Measurements from ENCODE around the gene COL23A1. TPM values are rescaled to one million over a fixed set of nuclear protein-coding genes. Genes with fewer than 3 reads are reported as not detected.

COL23A1 gene
- polyA plus RNA-seq, 2 of the 4 experiments (the other 2 are of a cell fraction): not detected

DNA sequence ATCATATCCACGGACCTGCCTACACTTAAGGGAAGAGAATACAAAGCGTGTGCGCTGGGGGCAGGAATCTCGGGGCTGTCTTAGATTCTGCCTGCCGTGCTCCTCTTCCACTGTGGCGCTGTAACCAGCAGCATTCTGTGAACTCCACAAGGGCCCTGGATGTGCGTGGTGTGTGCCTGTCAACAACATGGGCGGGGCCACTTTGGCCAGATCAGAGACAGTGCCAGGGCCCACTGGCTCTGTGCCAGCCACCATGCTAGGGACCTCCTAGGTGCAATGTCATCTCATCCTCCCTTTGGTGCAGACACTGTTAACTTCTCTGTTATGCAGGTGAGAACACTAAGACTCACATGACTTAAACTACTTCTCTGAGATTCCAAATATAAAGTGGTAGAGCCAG is 113.7 kb downstream of the COL23A1 start:
- TF ChIP-seq CHD4 (IDR thresholded peaks at IDR 0.05; ENCODE audit: borderline replicate concordance): no peak
- TF ChIP-seq TP53 (CRISPR knock-in tag; IDR thresholded peaks at IDR 0.05): no peak
- no peak for TF ChIP-seq FOXS1 (CRISPR knock-in tag; IDR thresholded peaks at IDR 0.05)
- TF ChIP-seq, protein P1, sequence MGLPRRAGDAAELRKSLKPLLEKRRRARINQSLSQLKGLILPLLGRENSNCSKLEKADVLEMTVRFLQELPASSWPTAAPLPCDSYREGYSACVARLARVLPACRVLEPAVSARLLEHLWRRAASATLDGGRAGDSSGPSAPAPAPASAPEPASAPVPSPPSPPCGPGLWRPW (IDR thresholded peaks at IDR 0.05): no peak
- TF ChIP-seq MAZ (IDR thresholded peaks at IDR 0.05; ENCODE audit: borderline replicate concordance, low read depth, low read length): no peak
- TF ChIP-seq HOXB13 (CRISPR knock-in tag; IDR thresholded peaks at IDR 0.05; ENCODE audit: low read depth): no peak
- TF ChIP-seq HOXA7 (CRISPR knock-in tag; IDR thresholded peaks at IDR 0.05): no peak
- no peak for TF ChIP-seq ZC3H11A (IDR thresholded peaks at IDR 0.05)
- no peak for TF ChIP-seq EHMT2 (IDR thresholded peaks at IDR 0.05; ENCODE audit: low read depth)
- ChIA-PET CTCF (no interaction called here), POLR2A (no interaction called here)
- ATAC-seq: no peak
- Histone ChIP-seq H3K9me3 (peaks cover 18% of the 10 kb centered on the region; the same call in 2 of the 3 replicates), H3K4me3 (no peak overlapping the region), H3K4me1 (no peaks in the 10 kb centered on the region), H3K27ac (no peak overlapping the region), H3K4me2 (no peak overlapping the region)
- FAIRE-seq: no peak
- no peak for DNase-seq (ENCODE audit: low read depth in 1 of 2, low spot score in 1 of 2)
- WGBS (ENCODE audit: missing lambda C conversion rate): 53% methylated on average over 8 of the region's 8 CpGs

DNA sequence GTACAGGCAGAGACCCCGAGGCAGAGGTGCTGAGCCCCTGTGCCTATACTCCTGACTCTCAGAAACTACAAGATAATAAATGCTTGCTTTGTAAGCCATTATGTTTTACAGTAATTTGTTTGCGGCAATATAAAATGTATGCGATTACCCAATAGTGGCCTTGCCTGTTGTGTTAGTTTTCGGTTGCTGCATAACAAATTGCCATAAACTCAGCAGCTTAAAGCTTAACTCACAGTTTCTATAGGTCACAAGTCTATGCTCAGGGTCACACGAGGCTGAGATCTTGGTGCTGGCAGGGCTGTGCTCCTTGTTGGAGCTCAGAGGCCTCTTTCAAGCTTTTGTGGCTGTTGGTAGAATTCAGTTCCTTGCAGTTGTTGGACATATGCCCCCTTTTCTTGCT is 114.8 kb downstream of the COL23A1 start:
- Histone ChIP-seq H3K4me2 (no peak overlapping the region), H3K4me3 (no peak overlapping the region), H3K27ac (no peak overlapping the region), H3K4me1 (no peaks in the 10 kb centered on the region), H3K9me3 (peaks cover 18% of the 10 kb centered on the region; the same call in 2 of the 3 replicates)
- CTCF ChIA-PET: no interaction called here
- no peak for FAIRE-seq
- 54% methylated on average over 5 of the region's 5 CpGs for WGBS (ENCODE audit: missing lambda C conversion rate)
- no peak for DNase-seq (ENCODE audit: low read depth in 1 of 2, low spot score in 1 of 2)
- POLR2A ChIA-PET: no interaction called here
- no peak for ATAC-seq
- TF ChIP-seq SREBF2 (IDR thresholded peaks at IDR 0.05): no peak

DNA sequence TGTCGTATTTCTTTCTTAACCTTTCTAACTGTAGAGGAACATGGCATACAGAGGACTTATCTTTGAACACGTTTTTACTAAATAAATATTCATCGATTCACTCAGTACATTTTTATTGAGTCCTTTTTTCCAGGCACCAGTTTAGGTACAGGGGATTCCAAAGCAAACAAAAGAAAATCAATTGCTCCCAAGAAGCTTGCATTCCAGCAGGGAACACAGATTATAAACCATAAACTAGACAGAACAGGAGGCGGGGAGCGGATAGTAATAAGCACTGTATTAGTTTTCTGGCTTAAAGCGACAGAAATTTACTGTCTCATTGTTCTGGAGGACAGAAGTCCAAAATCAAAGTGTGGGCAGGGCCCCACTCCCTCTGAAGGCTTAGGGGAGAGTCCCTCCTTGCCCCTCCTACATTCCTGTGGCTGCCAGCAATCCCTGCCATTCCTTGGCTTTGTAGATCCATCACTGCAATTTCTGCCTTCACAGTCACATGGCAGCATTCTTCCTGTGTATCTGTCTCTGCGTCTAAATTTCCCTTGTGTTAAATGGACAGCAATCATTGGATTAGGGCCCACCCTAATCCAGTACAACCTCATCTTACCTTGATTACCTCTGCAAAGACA is 115.5 kb downstream of the COL23A1 start:
- ATAC-seq (no peak), FAIRE-seq (no peak), DNase-seq (ENCODE audit: low read depth in 1 of 2, low spot score in 1 of 2) (no peak)
- no peak overlapping the region for H3K4me2 ChIP-seq
- POLR2A ChIA-PET: no interaction called here
- no peak overlapping the region for H3K27ac ChIP-seq
- H3K4me1 ChIP-seq: no peaks in the 10 kb centered on the region
- TF ChIP-seq, protein P1 (IDR thresholded peaks at IDR 0.05): no peak
- TF ChIP-seq RFX5 (IDR thresholded peaks at IDR 0.05): no peak
- no peak for TF ChIP-seq NPAS2 (CRISPR knock-in tag; IDR thresholded peaks at IDR 0.05; ENCODE audit: borderline replicate concordance)
- no peak for TF ChIP-seq FOSB (CRISPR knock-in tag; IDR thresholded peaks at IDR 0.05)
- TF ChIP-seq KDM1A (IDR thresholded peaks at IDR 0.05; ENCODE audit: low read depth): no peak
- TF ChIP-seq CBX2 (IDR thresholded peaks at IDR 0.05; ENCODE audit: borderline replicate concordance, low read depth): no peak
- TF ChIP-seq ZC3H11A (IDR thresholded peaks at IDR 0.05): no peak
- TF ChIP-seq ZSCAN20 (CRISPR knock-in tag; IDR thresholded peaks at IDR 0.05): no peak
- no peak for TF ChIP-seq NR3C1 (IDR thresholded peaks at IDR 0.05)
- no peak for TF ChIP-seq NFE2L2 (conservative IDR thresholded peaks at IDR 0.05; ENCODE audit: low read length)
- TF ChIP-seq ZFP36 (IDR thresholded peaks at IDR 0.05; ENCODE audit: borderline replicate concordance, partially characterized antibody): no peak
- TF ChIP-seq RARB (CRISPR knock-in tag; IDR thresholded peaks at IDR 0.05): no peak
- no peak for TF ChIP-seq EP300 (IDR thresholded peaks at IDR 0.05)
- TF ChIP-seq HOXA7 (CRISPR knock-in tag; IDR thresholded peaks at IDR 0.05): no peak
- no peak for TF ChIP-seq POLR2AphosphoS2 (conservative IDR thresholded peaks at IDR 0.05; ENCODE audit: low read length)
- TF ChIP-seq, protein P2, sequence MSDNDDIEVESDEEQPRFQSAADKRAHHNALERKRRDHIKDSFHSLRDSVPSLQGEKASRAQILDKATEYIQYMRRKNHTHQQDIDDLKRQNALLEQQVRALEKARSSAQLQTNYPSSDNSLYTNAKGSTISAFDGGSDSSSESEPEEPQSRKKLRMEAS (IDR thresholded peaks at IDR 0.05): no peak
- no peak for TF ChIP-seq ESRRA (IDR thresholded peaks at IDR 0.05; ENCODE audit: borderline replicate concordance, low read length)
- H3K9me3 ChIP-seq: peaks cover 17% of the 10 kb centered on the region; the same call in 2 of the 3 replicates
- no peak overlapping the region for H3K4me3 ChIP-seq
- CTCF ChIA-PET: no interaction called here
- WGBS (ENCODE audit: missing lambda C conversion rate): 39% methylated on average over 7 of the region's 7 CpGs

All from A549 (cell line).